GM12801 (cell line): Measurements from ENCODE around the gene ZBTB44.

Source experiments
- CTCF ChIP-seq: IDR thresholded peaks from one replicate; pipeline ENCODE4 v1.5.1; 2011; ENCODE audit warnings: control low read depth; ENCODE audit not compliant: insufficient read length; ENCODE audit errors: extremely low read depth

The ZBTB44 gene

GRCh38 chr11:130260742-130261141 is 54.0 kb downstream of the ZBTB44 start:
- TF ChIP-seq CTCF: no peak

- TF ChIP-seq CTCF: no peak
Measured at GRCh38 chr11:130260080-130260627, 54.6 kb downstream of the ZBTB44 start.

GRCh38 chr11:130249371-130249770 is 65.3 kb downstream of the ZBTB44 start:
- TF ChIP-seq CTCF: no peak

- no peak for TF ChIP-seq CTCF
Measured at GRCh38 chr11:130247319-130247718, 67.4 kb downstream of the ZBTB44 start.

GRCh38 chr11:130246738-130247137 is 68.0 kb downstream of the ZBTB44 start:
- no peak for TF ChIP-seq CTCF

GRCh38 chr11:130246270-130246669 is 68.4 kb downstream of the ZBTB44 start:
- TF ChIP-seq CTCF: no peak

GRCh38 chr11:130244848-130245247 is 69.9 kb downstream of the ZBTB44 start:
- TF ChIP-seq CTCF: no peak
